DMS53 (cell line): ENCODE results near the gene SGK1.
A peak's percentile ranks its signal among the peaks of the same experiment; 100 is the strongest.
"Not testable (repeated sequence)": the region's sequence is repeated elsewhere in the genome, so short reads cannot be mapped to it uniquely, and the experiment has no call there.

Source experiments
- DNase-seq: peaks from one replicate; lab custom pipeline; 2025; lab: John Stamatoyannopoulos, UW

The SGK1 gene

DNA sequence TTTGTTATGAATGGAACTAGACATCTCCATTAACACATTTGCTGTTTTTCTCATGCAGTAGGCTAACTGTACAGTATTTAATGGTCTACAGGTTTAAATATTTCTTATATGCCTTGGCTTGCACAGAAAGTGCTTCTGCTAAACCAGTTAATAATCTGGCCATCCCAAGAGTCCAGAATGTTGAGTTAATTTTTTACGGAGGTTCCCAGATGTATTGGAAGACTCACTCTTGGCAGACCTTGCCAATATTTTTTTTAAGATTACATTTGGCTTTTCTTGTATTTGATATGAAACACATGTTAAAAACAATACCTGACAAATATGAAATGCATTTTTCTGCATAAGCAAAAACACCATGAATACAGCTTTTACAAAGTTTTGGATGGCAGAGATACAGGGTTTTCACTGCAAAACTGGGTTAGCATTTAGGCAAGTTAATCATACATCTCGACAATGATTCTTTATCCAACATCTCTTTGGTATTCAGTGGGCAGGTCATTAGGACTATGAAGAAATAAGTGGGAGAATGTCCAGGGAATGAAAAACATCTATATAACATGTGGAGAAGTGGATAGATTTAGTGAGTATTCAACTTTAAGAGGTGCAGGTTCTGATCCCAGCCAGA lies 94.0 kb downstream of the SGK1 start:
- no peak for DNase-seq

DNA sequence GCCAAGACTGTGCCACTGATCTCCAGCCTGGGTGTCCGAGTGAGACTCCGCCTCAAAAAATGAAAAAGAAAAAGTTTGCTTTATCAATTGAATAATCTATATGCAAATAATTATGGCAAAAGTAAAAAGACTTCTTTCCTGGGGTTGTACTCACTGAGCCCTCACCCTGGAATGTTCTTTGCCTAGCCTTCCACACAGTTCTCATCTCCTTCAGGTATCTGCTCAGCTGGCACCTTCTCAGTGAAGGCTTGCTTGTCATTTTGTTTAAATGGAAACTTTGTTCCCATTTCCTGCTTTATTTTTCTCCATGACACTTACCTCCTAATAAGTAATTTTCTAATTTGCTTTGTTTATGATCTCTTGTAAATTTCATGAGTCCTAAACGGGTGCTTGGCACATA lies 96.7 kb downstream of the SGK1 start:
- DNase-seq = no peak

DNA sequence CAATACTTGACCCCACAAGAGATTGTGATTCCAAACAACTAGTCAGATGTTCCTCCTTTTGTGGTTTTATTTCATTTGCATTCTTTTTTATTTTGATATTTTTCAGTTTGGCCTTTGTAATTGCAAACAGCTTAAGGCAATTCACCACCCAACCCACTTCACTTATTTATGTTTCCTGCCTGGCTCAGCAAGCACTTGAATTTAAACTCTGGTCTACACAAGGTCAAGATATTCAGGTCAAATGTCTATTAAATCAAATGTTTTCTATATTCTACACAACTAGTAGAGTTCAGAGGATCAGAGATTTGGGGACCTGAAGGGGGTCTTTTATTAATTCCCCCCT lies 100.1 kb downstream of the SGK1 start:
- DNase-seq = no peak

DNA sequence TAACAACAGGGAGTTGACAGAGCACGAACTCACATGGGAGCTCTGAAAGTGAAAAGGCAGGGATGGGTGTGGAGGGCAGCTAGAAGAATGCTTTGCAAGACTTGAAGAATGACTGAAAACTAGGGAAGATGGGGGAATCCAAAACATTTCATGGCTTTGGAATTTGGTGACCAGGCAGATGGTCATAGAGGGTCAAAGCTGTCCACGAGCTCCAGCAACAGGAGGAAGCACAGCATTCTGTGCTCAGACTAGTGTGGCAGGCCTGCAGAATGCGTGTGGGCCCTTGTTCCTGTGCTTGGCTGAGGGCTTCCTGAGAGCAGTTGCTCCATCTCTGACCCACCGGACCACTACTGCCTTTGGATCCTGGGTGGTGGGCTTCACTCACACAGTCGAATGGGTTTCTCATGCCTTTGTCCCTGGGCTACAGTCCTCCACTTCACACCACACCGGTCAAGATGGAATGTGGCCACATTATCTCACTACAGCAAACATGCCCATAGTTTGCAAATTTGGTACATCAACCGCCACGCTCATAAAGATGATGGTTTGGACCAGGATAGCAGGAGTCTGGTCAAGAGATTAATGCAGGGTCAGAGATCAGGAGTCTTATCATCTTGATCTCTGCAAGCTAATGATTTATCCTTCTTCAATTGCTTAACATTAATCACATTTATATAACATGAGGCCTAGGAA lies 100.7 kb downstream of the SGK1 start:
- DNase-seq = no peak

DNA sequence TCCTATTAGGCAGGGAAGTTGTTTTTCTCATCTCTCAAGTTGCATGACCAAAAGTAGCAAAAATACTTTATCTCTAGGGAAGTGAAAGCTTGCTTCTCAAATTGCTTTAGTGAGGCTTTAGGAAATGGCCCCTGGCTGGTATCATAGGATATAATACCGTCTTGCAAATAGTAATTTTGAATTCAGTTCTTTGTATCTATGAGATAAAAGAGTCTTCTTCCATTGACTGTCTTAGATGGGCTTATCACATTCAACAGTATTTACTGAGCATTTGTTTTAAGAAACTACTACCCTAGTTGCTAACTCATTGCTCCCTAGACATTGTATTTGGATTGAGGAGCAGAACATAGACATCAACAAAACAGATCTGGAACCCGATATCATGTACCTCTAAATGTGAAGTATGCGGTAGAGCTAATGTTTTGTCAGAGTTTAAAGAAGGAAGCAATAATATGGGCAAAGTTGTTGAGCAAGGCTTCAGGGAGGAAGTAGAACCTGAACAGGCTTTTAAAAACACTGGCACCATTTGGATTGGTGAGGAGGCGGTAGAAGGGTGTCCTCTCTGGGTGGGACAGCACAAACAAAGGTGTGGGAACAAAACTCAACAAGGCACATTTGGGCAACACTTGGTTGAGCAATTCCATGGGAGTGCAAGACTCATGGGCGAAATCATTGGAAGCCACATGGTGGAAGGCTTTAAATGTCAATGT lies 101.5 kb downstream of the SGK1 start:
- no peak for DNase-seq

DNA sequence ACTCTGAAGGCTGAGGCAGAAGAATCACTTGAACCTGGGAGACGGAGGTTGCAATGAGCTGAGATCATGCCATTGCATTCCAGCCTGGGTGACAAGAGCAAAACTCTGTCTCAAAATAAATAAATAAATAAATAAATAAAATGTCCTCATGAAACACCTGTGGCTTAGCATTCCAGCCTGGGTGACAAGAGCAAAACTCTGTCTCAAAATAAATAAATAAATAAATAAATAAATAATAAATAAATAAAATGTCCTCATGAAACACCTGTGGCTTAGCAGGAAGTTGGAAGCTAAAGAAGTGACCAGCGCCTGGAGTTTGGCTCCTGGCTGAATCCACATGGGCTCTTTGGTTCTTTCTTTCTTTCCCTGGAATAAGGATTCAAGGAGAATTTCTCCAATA lies 104.5 kb downstream of the SGK1 start:
- DNase-seq = not testable (repeated sequence)

DNA sequence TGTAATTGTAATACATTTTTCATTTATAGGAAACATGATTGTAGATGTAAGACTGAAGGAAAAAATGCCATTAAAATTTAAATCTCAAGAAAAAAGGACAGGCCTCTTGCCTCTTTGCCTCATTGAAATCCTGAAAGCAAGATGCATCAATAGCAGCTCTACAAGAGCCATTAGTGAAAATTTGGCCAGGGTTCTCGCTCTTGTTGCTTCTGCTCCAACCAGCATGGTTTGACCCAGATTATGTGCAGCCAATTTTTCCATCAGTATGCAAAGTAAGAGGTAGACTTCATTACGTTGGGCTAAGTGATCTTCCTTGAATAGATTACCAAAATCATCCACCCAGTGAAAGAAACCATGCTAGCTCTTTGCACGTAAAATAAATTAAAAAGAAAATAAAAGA lies 106.6 kb downstream of the SGK1 start:
- no peak for DNase-seq

DNA sequence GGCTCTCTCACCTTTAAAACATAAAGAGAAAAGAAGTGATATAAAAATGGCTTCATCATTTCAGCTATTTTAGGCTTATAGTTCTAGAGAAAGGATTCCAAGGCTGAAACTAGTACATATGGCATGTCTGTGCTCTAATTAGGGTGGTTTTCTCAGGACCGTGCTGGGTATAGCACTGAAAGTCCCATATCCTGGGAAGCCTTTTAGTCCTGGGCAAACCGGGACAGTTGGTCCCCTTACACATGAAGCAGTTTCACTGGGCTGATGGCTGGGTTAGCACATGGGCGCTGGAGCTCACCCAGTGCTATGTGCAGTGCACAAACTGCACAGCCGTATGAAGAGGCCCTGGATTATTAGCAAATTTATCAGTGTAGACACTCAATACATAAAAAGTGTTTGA lies 110.5 kb downstream of the SGK1 start:
- DNase-seq = no peak

DNA sequence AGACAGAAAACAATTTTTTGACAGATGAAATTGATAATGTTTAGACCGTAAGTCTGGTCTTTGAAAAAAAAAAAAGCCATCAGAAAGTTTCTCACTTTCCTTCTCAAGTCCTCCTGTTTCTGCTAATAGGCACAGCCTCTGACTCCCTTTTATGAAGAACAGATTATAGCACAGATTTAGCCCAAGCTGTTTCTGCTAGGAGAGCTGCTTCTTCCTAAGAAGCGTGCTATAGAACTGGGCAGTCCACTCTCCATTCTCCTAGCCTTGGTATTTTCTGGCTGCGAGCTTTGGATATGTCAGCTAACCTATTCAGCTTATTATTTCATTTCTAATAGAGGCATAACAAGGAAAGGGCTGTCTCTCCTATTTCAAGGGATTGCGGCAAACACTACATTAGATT lies 112.5 kb downstream of the SGK1 start:
- no peak for DNase-seq

DNA sequence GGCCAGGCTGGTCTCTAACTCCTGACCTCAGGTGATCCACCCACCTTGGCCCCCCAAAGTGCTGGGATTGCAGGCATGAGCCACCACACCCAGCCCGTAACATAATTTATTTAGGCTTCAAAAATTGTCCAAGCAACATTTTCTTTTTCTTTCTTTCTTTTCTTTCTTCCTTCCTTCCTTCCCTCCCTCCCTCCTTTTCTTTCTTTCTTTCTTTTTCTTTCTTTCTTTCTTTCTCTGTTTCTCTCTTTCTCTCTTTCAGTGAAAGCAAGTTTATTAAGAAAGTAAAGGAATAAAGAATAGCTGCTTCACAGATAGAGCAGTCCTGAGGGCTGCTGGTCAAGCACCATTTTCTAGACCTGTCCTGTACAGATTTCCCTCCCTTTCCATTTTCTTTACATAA lies 113.2 kb downstream of the SGK1 start:
- not testable (repeated sequence) for DNase-seq

DNA sequence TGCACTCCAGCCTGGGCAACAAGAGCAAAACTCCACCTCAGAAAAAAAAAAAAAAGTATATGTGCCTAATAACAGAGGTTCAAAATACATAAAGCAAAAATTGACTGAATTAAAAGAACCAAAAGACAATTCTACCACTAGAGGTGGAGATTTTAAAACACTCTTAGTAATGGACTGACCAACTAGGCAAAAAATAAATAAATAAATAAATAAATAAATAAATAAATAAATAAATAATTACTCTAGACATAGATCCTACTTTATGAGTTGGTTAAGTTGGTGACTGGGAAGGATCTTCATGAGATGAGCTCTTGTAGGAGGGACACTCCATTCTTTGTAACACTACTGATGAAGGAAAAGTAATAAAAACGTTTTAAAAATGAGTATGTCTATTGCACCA lies 113.9 kb downstream of the SGK1 start:
- no peak for DNase-seq

DNA sequence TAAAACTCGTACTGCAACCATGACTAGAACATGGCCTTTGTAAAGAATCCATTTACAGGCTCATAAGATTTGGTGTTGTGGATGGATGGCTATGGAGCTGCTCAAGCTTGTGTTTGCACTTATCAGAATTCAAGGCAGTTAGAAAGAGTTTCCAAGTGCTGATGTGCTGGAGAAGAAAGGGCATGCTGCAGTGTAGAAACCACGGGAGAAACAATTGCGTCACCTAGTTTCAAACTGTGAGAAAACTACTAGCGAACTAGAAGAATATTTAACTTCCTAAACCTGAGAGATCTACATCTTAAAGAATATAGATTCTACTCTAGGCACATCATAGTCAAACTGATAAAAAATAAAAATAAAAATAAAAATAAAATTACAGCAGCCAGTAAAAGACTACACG lies 116.2 kb downstream of the SGK1 start:
- no peak for DNase-seq

DNA sequence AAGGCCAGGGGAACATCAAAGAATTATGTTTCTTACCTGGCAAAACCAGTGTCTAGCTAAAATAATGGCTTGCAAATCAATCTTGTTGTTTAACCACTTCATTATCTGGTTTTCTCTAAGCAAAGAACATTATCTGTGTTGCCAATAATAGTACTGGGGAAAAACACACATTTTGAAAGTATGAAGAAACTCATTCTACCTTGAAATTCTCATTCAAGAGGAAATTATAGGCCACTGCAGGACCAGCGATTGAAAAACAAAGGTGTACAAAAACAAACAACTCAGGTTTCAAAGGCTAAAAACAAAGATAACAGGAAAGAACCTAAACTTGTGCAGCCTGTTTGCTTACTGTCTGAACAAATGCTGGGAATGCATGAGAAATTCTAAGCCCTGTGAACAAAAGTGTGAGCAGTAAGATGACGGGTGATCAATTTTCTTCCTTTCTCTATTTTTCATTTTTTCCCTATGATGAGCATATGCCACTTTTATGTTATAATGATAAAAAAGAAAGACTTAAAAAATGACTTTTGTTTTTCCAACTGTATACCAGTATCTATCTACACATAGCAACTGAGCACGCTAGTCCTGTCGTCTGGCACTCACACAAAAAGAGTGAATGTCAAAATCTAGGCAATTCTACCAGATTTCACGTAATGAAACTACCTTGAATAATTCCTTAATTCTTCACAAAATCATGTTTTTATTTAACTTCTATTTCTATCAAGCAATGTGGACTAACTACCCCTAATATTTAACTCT lies 117.9 kb downstream of the SGK1 start:
- DNase-seq = peak; percentile 57

DNA sequence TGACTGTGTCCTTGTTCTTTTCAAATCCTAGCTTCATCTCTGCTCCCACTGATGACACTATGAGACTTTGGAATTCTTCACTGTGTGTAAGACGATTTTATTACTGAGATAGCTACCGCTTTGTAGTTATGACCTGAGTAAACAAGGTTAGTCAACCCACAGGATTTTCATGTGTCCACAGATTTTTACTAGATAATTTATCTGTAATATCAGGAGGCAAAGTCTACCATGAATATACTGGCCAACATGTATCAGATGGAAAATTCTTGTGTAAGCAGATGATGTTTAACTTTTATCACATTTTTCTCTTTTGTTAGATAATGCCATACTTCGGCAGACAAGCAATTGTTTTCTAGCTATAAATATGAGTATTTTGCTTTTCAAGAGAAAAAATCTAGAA lies 119.8 kb downstream of the SGK1 start:
- no peak for DNase-seq

DNA sequence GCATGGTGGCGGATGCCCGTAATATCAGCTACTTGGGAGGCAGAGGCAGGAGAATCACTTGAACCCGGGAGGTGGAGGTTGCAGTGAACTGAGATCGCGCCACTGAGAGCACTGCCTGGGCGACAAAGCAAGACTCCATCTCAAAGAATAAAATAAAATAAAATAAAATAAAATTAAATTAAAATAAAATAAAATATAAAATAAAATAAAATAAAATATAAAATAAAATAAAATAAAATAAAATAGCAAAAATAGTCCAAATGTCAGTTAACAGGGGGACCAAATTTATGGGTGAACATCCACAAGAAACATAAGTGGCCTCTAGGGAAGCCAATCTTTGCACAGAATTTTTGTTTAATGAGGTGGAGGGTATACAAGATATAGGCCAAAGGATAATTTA lies 120.2 kb downstream of the SGK1 start:
- not testable (repeated sequence) for DNase-seq

DNA sequence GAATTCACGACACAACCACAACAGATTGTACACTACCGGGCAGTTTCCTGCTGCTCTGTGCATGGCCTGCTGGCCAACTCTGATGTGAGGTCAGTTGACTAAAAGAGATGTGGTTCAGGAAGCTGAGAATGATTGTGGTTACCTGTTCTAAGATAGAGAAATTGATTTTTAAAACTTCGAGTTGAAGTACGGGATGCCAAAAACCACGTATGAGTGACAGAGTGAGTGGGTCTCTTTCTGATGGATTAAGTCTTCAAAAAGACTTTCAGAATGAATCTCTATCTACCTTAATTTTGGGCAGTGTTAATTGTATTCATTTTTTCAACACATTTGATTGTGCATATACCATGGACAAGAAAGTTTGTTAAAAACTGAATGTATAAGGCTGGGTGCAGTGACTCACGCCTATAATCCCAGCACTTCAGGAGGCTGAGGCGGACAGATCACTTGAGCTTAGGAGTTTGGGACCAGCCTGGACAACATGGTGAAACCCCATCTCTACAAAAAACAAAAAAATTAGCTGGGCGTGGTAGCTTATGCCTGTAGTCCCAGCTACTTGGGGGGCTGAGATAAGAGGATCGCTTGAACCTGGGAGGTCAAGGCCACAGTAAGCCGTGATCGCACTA lies 121.2 kb downstream of the SGK1 start:
- no peak for DNase-seq

DNA sequence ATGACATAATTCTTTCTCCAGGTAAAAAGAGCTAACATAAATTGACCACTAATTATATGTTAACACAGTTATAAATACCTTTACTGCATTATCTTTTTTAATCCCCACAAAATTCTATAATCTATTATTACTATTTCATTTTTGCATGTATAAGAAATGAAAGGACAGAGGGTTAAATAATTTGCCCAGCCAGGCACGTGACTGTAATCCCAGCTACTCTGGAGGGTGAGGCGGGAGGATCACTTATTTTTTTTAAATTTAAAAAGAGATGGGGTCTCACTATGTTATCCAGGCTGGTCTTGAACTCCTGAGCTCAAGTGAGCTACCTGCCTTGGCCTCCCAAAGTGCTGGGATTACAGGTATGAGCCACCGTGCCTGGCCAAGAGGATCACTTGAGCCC lies 121.9 kb downstream of the SGK1 start:
- no peak for DNase-seq

DNA sequence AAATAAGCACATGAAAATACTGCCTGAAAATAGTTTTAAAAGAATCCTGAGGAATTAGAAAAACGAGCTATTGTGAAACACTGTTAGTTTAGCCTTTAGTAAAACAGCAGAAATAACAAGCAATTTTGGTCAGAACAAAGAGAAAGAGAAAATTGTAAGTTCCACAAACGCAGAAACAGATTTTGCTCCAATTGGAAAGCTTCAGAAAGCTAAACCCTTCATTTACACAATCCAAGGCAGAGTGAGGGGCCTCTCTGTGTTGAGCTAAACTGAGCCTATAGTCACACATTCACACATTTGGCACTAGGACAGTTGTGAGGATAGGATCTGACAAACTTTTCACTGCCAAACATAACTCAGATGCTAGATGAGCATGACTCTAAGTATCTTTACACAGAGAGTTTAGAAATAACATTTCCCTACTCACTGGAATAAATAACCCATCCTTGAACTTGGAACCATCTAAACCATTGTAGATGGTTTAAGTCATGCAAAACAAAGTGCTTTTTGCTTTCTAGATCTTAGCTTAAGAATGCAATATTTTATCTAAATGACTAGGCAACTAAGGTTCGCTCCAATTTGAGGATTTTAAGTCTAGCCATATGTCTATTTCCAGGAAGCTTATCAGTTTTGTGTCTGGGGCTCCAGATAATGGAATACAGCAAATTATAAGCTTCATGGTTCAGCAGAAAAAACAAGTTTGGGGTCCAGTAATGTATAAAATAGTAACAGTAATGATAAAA lies 122.6 kb downstream of the SGK1 start:
- DNase-seq = no peak

DNA sequence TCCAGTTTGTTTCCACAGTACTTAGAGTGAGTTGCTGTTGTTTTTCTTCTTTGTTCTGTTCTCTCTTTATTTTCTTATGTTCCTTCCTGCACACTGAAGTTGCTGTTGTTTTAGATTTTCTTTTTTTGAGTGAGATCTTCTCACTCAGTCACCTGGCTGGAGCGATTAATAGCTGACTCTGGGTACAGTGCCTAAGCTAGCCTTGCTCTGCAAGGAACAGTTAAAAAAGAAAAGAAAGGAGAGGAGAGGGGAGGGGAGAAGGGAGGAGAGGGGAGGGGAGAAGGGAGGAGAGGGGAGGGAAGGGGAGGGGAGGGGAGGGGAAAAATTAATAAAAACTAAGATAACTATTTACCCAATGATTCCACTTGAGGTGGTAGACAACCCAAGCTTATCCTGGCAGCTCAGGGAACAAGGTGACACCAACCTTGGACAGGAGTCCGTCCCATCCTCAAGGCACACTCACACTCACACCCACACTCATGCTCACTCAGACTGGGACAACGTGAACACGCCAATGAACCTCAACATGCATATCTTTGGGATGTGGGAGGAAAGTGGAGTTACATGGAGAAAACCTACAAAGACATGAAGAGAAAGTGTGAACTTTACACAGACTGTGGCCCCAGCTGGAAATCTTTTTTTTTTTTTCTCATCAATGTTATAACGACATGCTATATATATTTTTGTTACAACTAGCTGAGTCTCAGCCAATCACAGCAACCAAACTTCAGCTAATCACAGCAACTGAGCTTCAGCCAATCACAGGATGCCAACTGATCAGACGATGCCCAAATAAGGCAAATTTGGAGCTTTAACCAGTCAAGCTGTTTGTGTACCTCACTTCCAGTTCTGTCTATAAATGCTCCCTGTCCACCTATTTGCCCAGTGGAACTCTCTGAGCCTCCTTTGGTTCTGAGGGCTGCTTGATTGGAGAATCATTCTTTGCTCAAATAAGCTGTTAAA lies 124.1 kb downstream of the SGK1 start:
- DNase-seq = no peak

DNA sequence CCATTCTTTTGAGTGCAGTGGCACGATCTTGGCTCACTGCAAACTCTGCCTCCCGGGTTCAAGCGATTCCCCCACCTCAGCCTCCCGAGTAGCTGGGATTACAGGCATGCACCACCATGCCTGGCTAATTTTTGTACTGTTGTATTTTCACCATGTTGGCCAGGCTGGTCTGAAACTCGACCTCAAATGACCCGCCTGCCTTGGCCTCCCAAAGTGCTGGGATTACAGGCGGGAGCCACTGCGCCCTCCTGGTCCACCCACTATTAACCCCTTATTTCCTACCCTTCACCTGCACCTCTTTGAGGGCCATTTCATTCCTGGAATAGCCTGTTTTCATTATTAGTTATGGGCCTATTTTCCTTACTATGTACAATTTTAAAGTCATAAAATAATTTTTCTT lies 125.3 kb downstream of the SGK1 start:
- not testable (repeated sequence) for DNase-seq
